GM23338 (cell line): ENCODE results near the gene SLC25A6. TPM values are rescaled to one million over a fixed set of nuclear protein-coding genes. Genes with fewer than 3 reads are reported as not detected.

ENCODE experiments used
- ATAC-seq: fragments of 200-7000 bp; cut with Tn5 transposase; 3 replicates; pipeline ENCODE4 v1.9.1; 2020
- DNase-seq: peaks from one replicate; pipeline ENCODE4 v3.0.0-alpha.2; 2015; ENCODE audit warnings: low spot score
- H2AFZ ChIP-seq: fragments of 200-600 bp; sonication (generic); 2 replicates; pipeline ENCODE4 v1.8.0; 2016; ENCODE audit warnings: antibody characterized with exemption, mild to moderate bottlenecking, moderate library complexity
- H3F3A ChIP-seq: fragments of 200-600 bp; sonication (generic); replicated peaks from 2 replicates; pipeline ENCODE4 v1.8.0; 2017; ENCODE audit warnings: antibody characterized with exemption, mixed run types, low read depth
- H3K27ac ChIP-seq: fragments of 200-600 bp; sonication (generic); 2 replicates; pipeline ENCODE4 v1.6.1; 2016; ENCODE audit warnings: low read depth
- H3K27me3 ChIP-seq: fragments of 200-600 bp; sonication (generic); 2 replicates; pipeline ENCODE4 v1.8.0; 2016; ENCODE audit warnings: mild to moderate bottlenecking, mixed run types, moderate library complexity; ENCODE audit not compliant: insufficient read depth
- H3K36me3 ChIP-seq: fragments of 200-600 bp; sonication (generic); 2 replicates; pipeline ENCODE4 v1.8.0; 2016; ENCODE audit warnings: mild to moderate bottlenecking; ENCODE audit not compliant: insufficient read depth
- H3K4me1 ChIP-seq: fragments of 200-600 bp; sonication (generic); 2 replicates; pipeline ENCODE4 v1.8.0; 2016; ENCODE audit warnings: mild to moderate bottlenecking, moderate library complexity; ENCODE audit not compliant: insufficient read depth
- H3K4me2 ChIP-seq: fragments of 200-600 bp; sonication (generic); 2 replicates; pipeline ENCODE4 v1.7.1; 2017; ENCODE audit warnings: mixed run types
- H3K4me3 ChIP-seq: fragments of 200-600 bp; sonication (generic); 2 replicates; pipeline ENCODE4 v1.6.1; 2016; ENCODE audit warnings: mixed run types
- H3K79me2 ChIP-seq: fragments of 200-600 bp; sonication (generic); replicated peaks from 2 replicates; pipeline ENCODE4 v1.8.0; 2017; ENCODE audit warnings: mild to moderate bottlenecking; ENCODE audit not compliant: insufficient read depth
- H3K9me2 ChIP-seq: fragments of 200-600 bp; sonication (generic); 2 replicates; pipeline ENCODE4 v1.8.0; 2017; ENCODE audit not compliant: insufficient read depth
- H4K20me1 ChIP-seq: fragments of 200-600 bp; sonication (generic); replicated peaks from 2 replicates; pipeline ENCODE4 v1.8.0; 2017; ENCODE audit warnings: mild to moderate bottlenecking; ENCODE audit not compliant: insufficient read depth
- H3K27ac Mint-ChIP-seq: 2 replicates; pipeline ENCODE4 v1.8.0; 2020; ENCODE audit warnings: inconsistent platforms, mild to moderate bottlenecking, moderate library complexity, mixed read lengths
- H3K27me3 Mint-ChIP-seq: 3 replicates; pipeline ENCODE4 v1.8.0; 2022; ENCODE audit warnings: low read depth, mild to moderate bottlenecking, moderate library complexity, mixed read lengths, inconsistent platforms; ENCODE audit not compliant: insufficient read depth, poor library complexity
- H3K36me3 Mint-ChIP-seq: 3 replicates; pipeline ENCODE4 v1.8.0; 2021; ENCODE audit warnings: low read depth, mild to moderate bottlenecking, inconsistent platforms, moderate library complexity, mixed read lengths
- H3K4me1 Mint-ChIP-seq: 3 replicates; pipeline ENCODE4 v1.8.0; 2020; ENCODE audit warnings: mild to moderate bottlenecking, inconsistent platforms, mixed read lengths
- H3K4me3 Mint-ChIP-seq: 3 replicates; pipeline ENCODE4 v1.8.0; 2021; ENCODE audit warnings: moderate library complexity, mild to moderate bottlenecking, inconsistent platforms, mixed read lengths
- H3K9me3 Mint-ChIP-seq: 3 replicates; pipeline ENCODE4 v1.8.0; 2020; ENCODE audit warnings: moderate library complexity, mild to moderate bottlenecking, inconsistent platforms, mixed read lengths
- CREB1 ChIP-seq: fragments of 250-450 bp; sonication (Bioruptor Pico); IDR thresholded peaks from 2 replicates; pipeline ENCODE4 v1.5.0; 2020; ENCODE audit warnings: low read depth, mild to moderate bottlenecking, moderate library complexity
- EZH2 ChIP-seq: fragments of 200-600 bp; sonication (generic); IDR thresholded peaks from one replicate; pipeline ENCODE4 v1.8.0; 2017; ENCODE audit warnings: antibody characterized with exemption, mild to moderate bottlenecking, low read depth; ENCODE audit not compliant: unreplicated experiment
- EZH2phosphoT487 ChIP-seq: fragments of 200-600 bp; sonication (generic); IDR thresholded peaks from one replicate; pipeline ENCODE4 v1.8.1; 2018; ENCODE audit warnings: antibody characterized with exemption; ENCODE audit not compliant: unreplicated experiment
- JUNB ChIP-seq: IDR thresholded peaks from one replicate; pipeline ENCODE4 v1.6.1; 2016; ENCODE audit warnings: antibody characterized with exemption; ENCODE audit not compliant: unreplicated experiment
- NANOG ChIP-seq: IDR thresholded peaks from 2 replicates; pipeline ENCODE4 v1.6.1; 2016; ENCODE audit warnings: antibody characterized with exemption, borderline replicate concordance
- POLR2AphosphoS5 ChIP-seq: IDR thresholded peaks from 2 replicates; pipeline ENCODE4 v1.6.1; 2016; ENCODE audit warnings: antibody characterized with exemption, low read depth
- STAT1 ChIP-seq: IDR thresholded peaks from one replicate; pipeline ENCODE4 v1.6.1; 2016; ENCODE audit warnings: antibody characterized with exemption; ENCODE audit not compliant: unreplicated experiment
- ZNF114 ChIP-seq: fragments of 250-450 bp; sonication (Bioruptor Pico); IDR thresholded peaks from 2 replicates; pipeline ENCODE4 v1.5.0; 2020; ENCODE audit warnings: mild to moderate bottlenecking, moderate library complexity
- ZNF331 ChIP-seq: fragments of 250-450 bp; sonication (Bioruptor Pico); IDR thresholded peaks from 2 replicates; pipeline ENCODE4 v1.5.0; 2020; ENCODE audit warnings: low read depth, mild to moderate bottlenecking, moderate library complexity
- polyA plus RNA-seq: library from polyadenylated mRNA; unstranded; fragments of >200 nt; fragmentation: Nextera tagmentation; extraction: Ambion mirVana; gene quantifications from 2 replicates; pipeline ENCODE4 v1.2.1, GENCODE V29; 2016
- total RNA-seq: library from RNA; depleted of rRNA; stranded (reverse); fragments of >200 nt; shearing (Covaris generic); gene quantifications from 2 replicates; pipeline ENCODE4 v1.2.3, GENCODE V29; 2014
- TF ChIP-seq, protein P1 (sequence below): IDR thresholded peaks from 2 replicates; pipeline ENCODE4 v1.6.1; 2016; ENCODE audit warnings: antibody characterized with exemption
- TF ChIP-seq, protein P2 (sequence below), 2 experiments: fragments of 200-600 bp in 1 of 2; sonication (generic) in 1 of 2; conservative IDR thresholded peaks; 2 replicates each; pipeline versions ENCODE4 v1.5.1 to v1.6.1; 2016 to 2017; ENCODE audit warnings: antibody characterized with exemption in 2 of 2, low read depth in 2 of 2, mild to moderate bottlenecking in 2 of 2, moderate library complexity in 1 of 2
- TF ChIP-seq, protein P3 (sequence below): IDR thresholded peaks from one replicate; pipeline ENCODE4 v1.6.1; 2018; ENCODE audit warnings: antibody characterized with exemption; ENCODE audit not compliant: unreplicated experiment
- TF ChIP-seq, protein P4 (sequence below): fragments of 250-450 bp; sonication (Bioruptor Pico); IDR thresholded peaks from 2 replicates; pipeline ENCODE4 v1.5.0; 2020; ENCODE audit warnings: mild to moderate bottlenecking, moderate library complexity

SLC25A6 gene
- total and polyA plus RNA-seq, 2 experiments from 2014 or later = 358 to 486 TPM

DNA sequence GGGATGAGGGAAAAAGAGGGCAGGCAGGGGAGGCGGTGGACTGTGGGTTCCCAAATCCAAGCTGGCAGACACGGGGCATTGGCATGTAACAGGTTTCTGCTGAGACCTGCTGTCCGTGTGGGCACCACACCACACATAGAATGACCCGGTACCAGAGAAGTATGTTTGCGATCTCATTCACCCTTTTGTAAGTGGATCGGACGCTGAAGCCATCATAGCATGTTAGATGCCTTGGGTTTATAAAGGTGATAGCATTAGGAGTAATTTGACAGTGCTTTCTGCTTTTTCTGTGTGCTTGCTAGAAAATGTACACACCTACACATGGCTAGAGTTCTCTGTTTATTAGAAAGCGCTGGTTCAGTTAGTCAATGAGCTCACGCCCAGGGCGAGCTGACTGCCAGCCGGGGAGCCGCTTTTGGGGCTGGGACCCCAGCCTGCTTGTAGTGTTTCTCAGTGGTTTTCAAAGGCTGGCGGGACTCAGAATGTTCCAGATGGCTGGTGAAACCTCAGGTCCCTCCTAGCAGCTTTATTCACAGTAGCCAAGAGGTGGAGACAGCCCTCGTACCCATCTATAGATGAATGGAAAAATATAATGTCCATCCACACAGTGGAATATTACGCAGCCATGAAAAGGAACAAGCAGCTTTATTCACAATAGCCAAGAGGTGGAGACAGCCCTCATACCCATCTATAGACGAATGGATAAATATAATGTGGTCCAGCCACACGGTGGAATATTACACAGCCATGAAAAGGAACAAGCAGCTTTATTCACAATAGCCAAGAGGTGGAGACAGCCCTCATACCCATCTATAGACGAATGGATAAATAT is 54.7 kb downstream of the SLC25A6 start:
- Histone ChIP-seq H4K20me1 (no peaks in the 10 kb centered on the region), H3K4me3 (no peak overlapping the region), H3K4me2 (no peak overlapping the region), H3K79me2 (no peaks in the 10 kb centered on the region), H3K4me1 (no peaks in the 10 kb centered on the region), H3F3A (0 out of 2 replicates have a peak, but pooled peaks cover 4% of the 10 kb centered on the region), H3K27me3 (no peaks in the 10 kb centered on the region), H3K27ac (no peak overlapping the region), H3K9me2 (no peaks in the 10 kb centered on the region), H3K36me3 (no peaks in the 10 kb centered on the region), H2AFZ (no peak overlapping the region)
- H3K4me3 Mint-ChIP-seq = no peak overlapping the region
- DNase-seq (no peak), ATAC-seq (no peak)
- H3K27me3 Mint-ChIP-seq = peaks cover 10% of the 10 kb centered on the region
- H3K27ac Mint-ChIP-seq = no peak overlapping the region
- peaks cover 61% of the 10 kb centered on the region for H3K36me3 Mint-ChIP-seq
- peaks cover 96% of the 10 kb centered on the region for H3K9me3 Mint-ChIP-seq
- TF ChIP-seq EZH2phosphoT487 (no peak), EZH2 (no peak), NANOG (no peak), ZNF114 (CRISPR knock-in tag) (no peak), CREB1 (no peak), STAT1 (no peak), ZNF331 (no peak), JUNB (no peak), POLR2AphosphoS5 (no peak)
- TF ChIP-seq, protein P1, sequence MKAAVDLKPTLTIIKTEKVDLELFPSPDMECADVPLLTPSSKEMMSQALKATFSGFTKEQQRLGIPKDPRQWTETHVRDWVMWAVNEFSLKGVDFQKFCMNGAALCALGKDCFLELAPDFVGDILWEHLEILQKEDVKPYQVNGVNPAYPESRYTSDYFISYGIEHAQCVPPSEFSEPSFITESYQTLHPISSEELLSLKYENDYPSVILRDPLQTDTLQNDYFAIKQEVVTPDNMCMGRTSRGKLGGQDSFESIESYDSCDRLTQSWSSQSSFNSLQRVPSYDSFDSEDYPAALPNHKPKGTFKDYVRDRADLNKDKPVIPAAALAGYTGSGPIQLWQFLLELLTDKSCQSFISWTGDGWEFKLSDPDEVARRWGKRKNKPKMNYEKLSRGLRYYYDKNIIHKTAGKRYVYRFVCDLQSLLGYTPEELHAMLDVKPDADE = no peak
- TF ChIP-seq, protein P2, sequence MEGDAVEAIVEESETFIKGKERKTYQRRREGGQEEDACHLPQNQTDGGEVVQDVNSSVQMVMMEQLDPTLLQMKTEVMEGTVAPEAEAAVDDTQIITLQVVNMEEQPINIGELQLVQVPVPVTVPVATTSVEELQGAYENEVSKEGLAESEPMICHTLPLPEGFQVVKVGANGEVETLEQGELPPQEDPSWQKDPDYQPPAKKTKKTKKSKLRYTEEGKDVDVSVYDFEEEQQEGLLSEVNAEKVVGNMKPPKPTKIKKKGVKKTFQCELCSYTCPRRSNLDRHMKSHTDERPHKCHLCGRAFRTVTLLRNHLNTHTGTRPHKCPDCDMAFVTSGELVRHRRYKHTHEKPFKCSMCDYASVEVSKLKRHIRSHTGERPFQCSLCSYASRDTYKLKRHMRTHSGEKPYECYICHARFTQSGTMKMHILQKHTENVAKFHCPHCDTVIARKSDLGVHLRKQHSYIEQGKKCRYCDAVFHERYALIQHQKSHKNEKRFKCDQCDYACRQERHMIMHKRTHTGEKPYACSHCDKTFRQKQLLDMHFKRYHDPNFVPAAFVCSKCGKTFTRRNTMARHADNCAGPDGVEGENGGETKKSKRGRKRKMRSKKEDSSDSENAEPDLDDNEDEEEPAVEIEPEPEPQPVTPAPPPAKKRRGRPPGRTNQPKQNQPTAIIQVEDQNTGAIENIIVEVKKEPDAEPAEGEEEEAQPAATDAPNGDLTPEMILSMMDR (conservative IDR thresholded peaks at IDR 0.05; ENCODE audit: low read depth in 2 of 2) = no peak
- TF ChIP-seq, protein P3, sequence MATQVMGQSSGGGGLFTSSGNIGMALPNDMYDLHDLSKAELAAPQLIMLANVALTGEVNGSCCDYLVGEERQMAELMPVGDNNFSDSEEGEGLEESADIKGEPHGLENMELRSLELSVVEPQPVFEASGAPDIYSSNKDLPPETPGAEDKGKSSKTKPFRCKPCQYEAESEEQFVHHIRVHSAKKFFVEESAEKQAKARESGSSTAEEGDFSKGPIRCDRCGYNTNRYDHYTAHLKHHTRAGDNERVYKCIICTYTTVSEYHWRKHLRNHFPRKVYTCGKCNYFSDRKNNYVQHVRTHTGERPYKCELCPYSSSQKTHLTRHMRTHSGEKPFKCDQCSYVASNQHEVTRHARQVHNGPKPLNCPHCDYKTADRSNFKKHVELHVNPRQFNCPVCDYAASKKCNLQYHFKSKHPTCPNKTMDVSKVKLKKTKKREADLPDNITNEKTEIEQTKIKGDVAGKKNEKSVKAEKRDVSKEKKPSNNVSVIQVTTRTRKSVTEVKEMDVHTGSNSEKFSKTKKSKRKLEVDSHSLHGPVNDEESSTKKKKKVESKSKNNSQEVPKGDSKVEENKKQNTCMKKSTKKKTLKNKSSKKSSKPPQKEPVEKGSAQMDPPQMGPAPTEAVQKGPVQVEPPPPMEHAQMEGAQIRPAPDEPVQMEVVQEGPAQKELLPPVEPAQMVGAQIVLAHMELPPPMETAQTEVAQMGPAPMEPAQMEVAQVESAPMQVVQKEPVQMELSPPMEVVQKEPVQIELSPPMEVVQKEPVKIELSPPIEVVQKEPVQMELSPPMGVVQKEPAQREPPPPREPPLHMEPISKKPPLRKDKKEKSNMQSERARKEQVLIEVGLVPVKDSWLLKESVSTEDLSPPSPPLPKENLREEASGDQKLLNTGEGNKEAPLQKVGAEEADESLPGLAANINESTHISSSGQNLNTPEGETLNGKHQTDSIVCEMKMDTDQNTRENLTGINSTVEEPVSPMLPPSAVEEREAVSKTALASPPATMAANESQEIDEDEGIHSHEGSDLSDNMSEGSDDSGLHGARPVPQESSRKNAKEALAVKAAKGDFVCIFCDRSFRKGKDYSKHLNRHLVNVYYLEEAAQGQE = no peak
- TF ChIP-seq, protein P4, sequence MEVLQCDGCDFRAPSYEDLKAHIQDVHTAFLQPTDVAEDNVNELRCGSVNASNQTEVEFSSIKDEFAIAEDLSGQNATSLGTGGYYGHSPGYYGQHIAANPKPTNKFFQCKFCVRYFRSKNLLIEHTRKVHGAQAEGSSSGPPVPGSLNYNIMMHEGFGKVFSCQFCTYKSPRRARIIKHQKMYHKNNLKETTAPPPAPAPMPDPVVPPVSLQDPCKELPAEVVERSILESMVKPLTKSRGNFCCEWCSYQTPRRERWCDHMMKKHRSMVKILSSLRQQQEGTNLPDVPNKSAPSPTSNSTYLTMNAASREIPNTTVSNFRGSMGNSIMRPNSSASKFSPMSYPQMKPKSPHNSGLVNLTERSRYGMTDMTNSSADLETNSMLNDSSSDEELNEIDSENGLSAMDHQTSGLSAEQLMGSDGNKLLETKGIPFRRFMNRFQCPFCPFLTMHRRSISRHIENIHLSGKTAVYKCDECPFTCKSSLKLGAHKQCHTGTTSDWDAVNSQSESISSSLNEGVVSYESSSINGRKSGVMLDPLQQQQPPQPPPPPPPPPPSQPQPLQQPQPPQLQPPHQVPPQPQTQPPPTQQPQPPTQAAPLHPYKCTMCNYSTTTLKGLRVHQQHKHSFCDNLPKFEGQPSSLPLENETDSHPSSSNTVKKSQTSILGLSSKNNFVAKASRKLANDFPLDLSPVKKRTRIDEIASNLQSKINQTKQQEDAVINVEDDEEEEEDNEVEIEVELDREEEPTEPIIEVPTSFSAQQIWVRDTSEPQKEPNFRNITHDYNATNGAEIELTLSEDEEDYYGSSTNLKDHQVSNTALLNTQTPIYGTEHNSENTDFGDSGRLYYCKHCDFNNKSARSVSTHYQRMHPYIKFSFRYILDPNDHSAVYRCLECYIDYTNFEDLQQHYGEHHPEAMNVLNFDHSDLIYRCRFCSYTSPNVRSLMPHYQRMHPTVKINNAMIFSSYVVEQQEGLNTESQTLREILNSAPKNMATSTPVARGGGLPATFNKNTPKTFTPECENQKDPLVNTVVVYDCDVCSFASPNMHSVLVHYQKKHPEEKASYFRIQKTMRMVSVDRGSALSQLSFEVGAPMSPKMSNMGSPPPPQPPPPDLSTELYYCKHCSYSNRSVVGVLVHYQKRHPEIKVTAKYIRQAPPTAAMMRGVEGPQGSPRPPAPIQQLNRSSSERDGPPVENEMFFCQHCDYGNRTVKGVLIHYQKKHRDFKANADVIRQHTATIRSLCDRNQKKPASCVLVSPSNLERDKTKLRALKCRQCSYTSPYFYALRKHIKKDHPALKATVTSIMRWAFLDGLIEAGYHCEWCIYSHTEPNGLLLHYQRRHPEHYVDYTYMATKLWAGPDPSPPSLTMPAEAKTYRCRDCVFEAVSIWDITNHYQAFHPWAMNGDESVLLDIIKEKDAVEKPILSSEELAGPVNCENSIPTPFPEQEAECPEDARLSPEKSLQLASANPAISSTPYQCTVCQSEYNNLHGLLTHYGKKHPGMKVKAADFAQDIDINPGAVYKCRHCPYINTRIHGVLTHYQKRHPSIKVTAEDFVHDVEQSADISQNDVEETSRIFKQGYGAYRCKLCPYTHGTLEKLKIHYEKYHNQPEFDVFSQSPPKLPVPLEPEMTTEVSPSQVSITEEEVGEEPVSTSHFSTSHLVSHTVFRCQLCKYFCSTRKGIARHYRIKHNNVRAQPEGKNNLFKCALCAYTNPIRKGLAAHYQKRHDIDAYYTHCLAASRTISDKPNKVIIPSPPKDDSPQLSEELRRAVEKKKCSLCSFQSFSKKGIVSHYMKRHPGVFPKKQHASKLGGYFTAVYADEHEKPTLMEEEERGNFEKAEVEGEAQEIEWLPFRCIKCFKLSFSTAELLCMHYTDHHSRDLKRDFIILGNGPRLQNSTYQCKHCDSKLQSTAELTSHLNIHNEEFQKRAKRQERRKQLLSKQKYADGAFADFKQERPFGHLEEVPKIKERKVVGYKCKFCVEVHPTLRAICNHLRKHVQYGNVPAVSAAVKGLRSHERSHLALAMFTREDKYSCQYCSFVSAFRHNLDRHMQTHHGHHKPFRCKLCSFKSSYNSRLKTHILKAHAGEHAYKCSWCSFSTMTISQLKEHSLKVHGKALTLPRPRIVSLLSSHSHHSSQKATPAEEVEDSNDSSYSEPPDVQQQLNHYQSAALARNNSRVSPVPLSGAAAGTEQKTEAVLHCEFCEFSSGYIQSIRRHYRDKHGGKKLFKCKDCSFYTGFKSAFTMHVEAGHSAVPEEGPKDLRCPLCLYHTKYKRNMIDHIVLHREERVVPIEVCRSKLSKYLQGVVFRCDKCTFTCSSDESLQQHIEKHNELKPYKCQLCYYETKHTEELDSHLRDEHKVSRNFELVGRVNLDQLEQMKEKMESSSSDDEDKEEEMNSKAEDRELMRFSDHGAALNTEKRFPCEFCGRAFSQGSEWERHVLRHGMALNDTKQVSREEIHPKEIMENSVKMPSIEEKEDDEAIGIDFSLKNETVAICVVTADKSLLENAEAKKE (CRISPR knock-in tag) = no peak
- no peaks in the 10 kb centered on the region for H3K4me1 Mint-ChIP-seq
